Measurements from ENCODE around the gene PPIP5K2.
A peak's percentile ranks its signal among the peaks of the same experiment; 100 is the strongest.
"Not testable (repeated sequence)": the region's sequence is repeated elsewhere in the genome, so short reads cannot be mapped to it uniquely, and the experiment has no call there.

PPIP5K2 gene

GRCh38 chr5:103119765-103120606 is at the start of gene PPIP5K2, which contains the start of gene GIN1:
TSS of gene PPIP5K2 (plus strand) at chr5:103120301. CDS start at chr5:103129590, 9,289 bp downstream.
TSS of gene GIN1 (minus strand) at chr5:103120138. CDS start at chr5:103108707, 11,431 bp downstream.
- peak; percentile 93 for DNase-seq (ENCODE audit: low read depth)

DNA sequence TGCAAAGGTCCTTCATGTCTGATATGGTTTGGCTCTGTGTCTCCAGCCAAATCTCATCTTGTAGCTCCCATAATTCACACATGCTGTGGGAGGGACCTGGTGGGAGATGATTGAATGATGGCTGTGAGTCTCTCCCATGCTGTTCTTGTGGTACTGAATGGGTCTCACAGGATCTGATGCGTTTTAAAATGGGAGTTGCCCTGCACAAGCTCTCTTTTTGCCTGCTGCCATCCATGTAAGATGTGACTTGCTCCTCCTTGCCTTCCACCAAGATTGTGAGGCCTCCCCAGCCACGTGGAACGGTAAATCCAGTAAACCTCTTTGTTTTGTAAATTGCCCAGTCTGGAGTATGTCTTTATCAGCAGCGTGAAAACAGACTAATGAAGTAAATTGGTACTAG is 46.6 kb upstream of the PPIP5K2 start:
- not testable (repeated sequence) for DNase-seq (ENCODE audit: low read depth)

DNA sequence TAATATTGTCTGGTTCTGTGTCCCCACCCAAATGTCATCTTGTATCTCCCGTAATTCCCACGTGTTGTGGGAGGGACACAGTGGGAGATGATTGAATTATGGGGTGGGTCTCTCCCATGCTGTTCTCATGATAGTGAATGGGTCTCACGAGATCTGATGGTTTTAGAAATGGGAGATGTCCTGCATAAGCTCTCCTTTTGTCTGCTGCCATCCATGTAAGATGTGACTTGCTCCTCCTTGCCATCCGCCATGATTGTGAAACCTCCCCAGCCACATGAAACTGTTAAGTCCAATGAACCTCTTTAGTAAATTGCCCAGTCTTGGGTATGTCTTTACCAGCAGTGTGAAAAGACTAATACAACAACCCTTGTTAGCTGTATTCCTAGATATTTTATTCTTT is 44.7 kb upstream of the PPIP5K2 start:
- no peak for DNase-seq (ENCODE audit: low read depth)

- no peak for DNase-seq (ENCODE audit: low read depth)
Observed at GRCh38 chr5:103079796-103080195, 40.3 kb upstream of the PPIP5K2 start.

DNA sequence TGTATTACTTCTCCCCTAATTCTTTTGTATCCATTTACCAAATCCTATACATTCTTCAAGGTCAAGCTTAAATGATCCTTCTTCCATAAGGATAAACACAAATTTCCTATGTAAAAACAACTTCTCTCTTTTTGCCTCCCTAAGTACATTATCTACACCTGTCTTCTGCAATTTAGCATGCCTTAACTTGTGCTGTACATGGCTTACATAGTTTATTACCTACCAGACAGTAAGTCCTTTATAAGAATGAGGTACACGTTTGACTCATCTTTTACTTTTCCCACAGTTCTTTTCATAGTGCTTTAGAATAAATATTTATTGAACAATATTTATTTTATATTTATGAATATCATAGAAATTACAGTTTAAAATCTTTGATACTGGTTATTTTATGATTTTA is 33.6 kb upstream of the PPIP5K2 start:
- DNase-seq (ENCODE audit: low read depth) = no peak

DNA sequence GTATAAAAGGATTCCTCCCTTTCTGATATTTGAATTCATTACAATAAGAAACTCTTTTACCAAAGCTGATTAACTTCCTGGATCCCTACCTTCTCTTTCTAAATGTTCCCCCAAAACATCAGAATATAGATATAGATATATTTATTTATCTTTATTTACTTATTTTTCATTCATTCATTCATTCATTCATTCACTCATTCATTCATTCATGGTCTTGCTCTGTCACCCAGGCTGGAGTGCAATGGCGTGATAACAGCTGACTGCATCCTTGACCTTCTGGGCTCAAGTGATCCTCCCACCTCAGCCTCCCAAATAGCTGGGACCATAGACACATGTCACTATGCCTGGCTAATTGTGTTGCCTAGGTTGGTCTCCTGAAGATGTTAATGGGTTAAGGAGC is 30.8 kb upstream of the PPIP5K2 start:
- DNase-seq (ENCODE audit: low read depth) = no peak

- DNase-seq (ENCODE audit: low read depth) = no peak
Observed at GRCh38 chr5:103090791-103091190, 29.3 kb upstream of the PPIP5K2 start.

- DNase-seq (ENCODE audit: low read depth) = no peak
Observed at GRCh38 chr5:103092676-103093075, 27.4 kb upstream of the PPIP5K2 start.

- DNase-seq (ENCODE audit: low read depth) = no peak
Observed at GRCh38 chr5:103093727-103094126, 26.4 kb upstream of the PPIP5K2 start.

- no peak for DNase-seq (ENCODE audit: low read depth)
Observed at GRCh38 chr5:103094737-103095136, 25.4 kb upstream of the PPIP5K2 start.

GRCh38 chr5:103098993-103099392 is 21.1 kb upstream of the PPIP5K2 start:
- no peak for DNase-seq (ENCODE audit: low read depth)

GRCh38 chr5:103101079-103101750 is 18.9 kb upstream of the PPIP5K2 start:
- DNase-seq (ENCODE audit: low read depth) = no peak

DNA sequence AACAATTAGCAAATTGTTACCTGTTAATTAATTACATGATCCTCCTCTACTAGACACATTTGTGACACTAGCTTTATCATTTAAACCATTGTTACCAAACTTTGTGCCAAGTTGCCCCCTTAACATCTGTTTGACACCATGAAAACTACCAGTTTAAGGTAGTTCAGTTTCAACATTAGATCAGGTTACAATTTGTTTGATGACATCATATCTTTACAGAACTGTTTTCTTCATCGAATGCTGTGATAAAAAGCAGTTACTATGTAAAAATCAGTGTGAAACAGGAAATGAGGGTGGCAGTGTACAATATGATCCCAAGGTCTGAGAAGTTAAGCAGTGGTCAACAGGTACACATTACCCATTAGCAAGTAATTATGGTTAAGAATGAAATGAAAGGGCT is 17.9 kb upstream of the PPIP5K2 start:
- DNase-seq (ENCODE audit: low read depth) = no peak

GRCh38 chr5:103108086-103108485 is 12.0 kb upstream of the PPIP5K2 start:
- DNase-seq (ENCODE audit: low read depth) = no peak

- no peak for DNase-seq (ENCODE audit: low read depth)
Observed at GRCh38 chr5:103109277-103109676, 10.8 kb upstream of the PPIP5K2 start.

- no peak for DNase-seq (ENCODE audit: low read depth)
Observed at GRCh38 chr5:103110403-103110802, 9.7 kb upstream of the PPIP5K2 start.

DNA sequence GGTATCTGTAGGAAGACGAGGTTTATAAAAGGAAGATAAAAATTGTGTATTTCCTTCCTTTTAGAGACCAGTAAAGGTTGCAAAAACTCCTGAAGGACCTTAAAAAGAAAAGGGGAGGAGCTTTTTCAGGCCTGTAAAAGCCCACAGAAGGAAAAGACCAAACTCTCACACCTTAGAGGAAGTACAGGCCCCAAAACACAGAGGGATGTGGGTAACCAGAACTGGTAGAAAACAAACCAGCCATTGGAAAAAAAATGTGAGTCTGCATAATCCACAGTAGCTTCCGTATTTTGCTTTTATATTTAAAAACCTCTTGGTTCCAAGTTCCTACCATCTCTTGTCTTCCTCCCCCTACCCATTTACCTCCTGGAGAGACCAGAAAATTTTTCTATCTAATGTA is 8.6 kb upstream of the PPIP5K2 start:
- DNase-seq (ENCODE audit: low read depth) = no peak

DNA sequence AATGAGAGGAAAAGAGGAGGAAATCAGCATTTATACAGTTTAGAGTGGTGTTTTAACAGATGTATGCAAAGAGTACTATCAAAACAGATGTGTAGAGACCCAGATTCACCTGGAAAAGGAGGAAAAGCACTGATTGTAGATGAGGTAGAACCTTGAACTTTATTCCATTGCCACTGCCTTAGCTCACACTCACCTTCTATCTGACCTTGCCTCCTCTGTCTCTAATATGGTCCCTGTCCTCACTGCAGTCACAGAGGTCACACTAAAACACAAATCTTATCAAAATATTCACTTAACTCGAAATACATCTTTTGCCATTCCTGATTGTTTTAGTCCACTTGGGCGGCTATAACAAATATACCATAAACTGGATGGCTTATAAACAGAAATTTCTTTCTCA is 7.2 kb upstream of the PPIP5K2 start:
- DNase-seq (ENCODE audit: low read depth) = no peak

- no peak for DNase-seq (ENCODE audit: low read depth)
Observed at GRCh38 chr5:103114440-103114839, 5.7 kb upstream of the PPIP5K2 start.

DNA sequence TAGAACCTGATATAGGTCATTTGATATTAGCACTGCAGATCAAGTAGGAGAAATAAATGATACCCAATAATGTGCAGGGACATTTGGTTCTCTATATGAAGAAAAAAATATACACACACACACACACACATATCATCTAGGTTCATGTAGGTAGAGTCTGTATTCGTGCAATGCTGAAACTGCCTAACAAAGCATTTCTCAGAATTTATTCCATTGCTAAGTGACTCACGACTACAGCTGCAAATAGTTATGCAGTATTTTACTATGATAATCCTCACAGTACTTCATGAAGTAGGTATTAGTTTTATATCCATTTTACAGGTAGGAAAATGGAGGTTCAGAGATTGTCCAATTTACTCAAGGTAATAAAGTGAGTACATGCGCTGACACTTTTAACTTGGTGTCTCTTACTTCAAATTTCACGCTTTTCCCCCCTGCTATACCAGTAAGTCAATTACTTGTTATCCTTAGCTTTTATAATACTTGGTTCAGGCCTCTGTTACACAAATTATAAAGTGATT is 2.6 kb upstream of the PPIP5K2 start:
- no peak for DNase-seq (ENCODE audit: low read depth)

DNA sequence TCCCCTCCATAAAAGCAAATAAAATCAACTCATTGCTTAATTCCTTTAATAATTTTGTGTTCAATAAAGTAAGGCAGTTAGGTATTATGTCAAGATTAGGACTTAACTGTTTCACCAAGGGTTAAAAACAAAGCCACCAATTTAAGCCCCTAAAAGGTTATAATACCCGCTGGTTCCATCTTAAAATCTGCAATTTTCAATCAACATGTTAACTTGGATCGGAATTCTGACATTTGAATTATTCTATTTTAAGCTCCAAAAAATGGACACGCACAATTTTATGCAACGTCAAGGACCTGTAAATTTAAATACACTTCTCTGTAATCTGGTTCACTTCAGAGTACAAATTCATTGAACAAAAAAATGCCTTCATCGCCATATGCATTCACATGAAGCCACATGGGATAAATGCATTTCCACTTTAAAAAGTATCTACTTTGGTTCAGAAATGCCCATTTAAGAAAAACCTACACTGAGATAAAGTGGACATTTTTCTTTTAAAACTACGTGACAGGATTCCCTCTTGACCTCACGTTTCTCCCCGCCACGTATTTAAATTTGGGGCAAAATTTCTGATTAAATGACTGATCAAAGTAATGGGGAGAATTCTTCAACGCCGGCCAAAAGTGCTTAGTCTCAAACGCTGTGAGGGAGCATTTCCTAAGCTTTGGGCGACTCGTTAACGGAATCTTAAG is 884 bp upstream of the PPIP5K2 start:
- no peak for DNase-seq (ENCODE audit: low read depth)

- no peak for DNase-seq (ENCODE audit: low read depth)
Observed at GRCh38 chr5:103120607-103121200, 603 bp downstream of the PPIP5K2 start.

Data from activated T-cell treated with anti-CD3 and anti-CD28 coated beads for 48 hours (primary cell).